Measurements from ENCODE around the gene HELZ2. TPM values are rescaled to one million over a fixed set of nuclear protein-coding genes. Genes with fewer than 3 reads are reported as not detected.

The HELZ2 gene
- total RNA-seq, 2 donors from 2014 or later, result 37.1 to 46.1 TPM

DNA sequence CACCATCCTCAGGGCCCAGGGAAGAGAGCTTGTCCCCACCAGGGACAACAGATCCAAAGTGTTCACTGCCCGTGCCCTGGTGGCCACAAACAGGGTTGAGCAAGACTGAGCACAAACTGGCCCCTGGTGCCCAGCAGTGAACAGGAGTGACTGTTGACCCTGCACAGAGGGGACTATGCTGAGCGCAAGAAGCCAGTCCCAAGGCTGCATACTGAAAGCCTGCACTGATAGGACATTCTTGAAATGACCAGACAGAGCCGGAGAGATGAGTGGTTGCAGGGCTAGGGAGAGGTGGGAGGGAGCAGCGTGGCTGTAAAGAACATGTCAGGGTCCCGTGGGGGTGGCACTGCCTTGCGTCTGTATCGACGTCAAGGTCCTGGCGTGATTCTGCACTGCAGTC is 23.0 kb downstream of the HELZ2 start:
- intact Hi-C loops (cut with DNase I), result no loop called here
- WGBS, result 61% methylated on average over 9 of the region's 9 CpGs
- TF ChIP-seq POLR2A (IDR thresholded peaks at IDR 0.05) (no peak), POLR2AphosphoS5 (IDR thresholded peaks at IDR 0.05) (no peak)
- Histone ChIP-seq H3K9me3 (no peaks in the 10 kb centered on the region), H3K4me1 (replicated peaks) (no peaks in the 10 kb centered on the region), H3K4me3 (no peak overlapping the region), H3K36me3 (no peaks in the 10 kb centered on the region), H3K27me3 (replicated peaks; ENCODE audit: insufficient read depth) (no peaks in the 10 kb centered on the region), H3K27ac (no peak overlapping the region)
- DNase-seq (ENCODE audit: low spot score), result no peak

DNA sequence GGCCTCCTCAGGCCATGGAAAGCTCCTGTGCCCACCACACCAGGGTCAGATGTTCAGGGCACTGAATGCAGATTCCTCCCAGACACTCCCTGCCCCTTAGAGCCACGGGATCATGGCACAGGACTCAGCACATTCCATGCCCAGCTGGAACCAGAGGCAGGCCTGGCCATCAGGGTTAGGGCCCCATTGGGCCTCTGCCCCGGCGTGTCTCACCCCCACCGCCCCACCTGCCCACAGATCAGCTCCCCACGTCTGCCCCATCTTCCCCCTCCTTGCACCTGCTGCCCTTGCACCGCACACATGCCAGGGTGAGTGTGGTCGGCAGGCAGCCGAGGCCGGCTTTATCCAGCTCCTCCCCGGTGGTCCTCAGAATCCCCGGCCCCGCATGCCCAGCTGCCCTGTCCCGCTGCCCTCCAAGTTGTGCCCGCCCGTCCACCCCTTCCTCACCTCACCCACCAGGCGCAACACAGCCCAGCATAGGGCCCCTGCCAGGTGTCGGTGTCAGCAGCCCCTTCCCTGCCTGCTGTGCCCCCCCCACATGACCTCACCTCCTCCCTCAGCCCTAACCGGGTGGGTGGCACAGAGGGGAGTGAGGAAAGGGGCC is 24.3 kb downstream of the HELZ2 start:
- no peak for DNase-seq (ENCODE audit: low spot score)
- TF ChIP-seq, protein P1, sequence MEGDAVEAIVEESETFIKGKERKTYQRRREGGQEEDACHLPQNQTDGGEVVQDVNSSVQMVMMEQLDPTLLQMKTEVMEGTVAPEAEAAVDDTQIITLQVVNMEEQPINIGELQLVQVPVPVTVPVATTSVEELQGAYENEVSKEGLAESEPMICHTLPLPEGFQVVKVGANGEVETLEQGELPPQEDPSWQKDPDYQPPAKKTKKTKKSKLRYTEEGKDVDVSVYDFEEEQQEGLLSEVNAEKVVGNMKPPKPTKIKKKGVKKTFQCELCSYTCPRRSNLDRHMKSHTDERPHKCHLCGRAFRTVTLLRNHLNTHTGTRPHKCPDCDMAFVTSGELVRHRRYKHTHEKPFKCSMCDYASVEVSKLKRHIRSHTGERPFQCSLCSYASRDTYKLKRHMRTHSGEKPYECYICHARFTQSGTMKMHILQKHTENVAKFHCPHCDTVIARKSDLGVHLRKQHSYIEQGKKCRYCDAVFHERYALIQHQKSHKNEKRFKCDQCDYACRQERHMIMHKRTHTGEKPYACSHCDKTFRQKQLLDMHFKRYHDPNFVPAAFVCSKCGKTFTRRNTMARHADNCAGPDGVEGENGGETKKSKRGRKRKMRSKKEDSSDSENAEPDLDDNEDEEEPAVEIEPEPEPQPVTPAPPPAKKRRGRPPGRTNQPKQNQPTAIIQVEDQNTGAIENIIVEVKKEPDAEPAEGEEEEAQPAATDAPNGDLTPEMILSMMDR (IDR thresholded peaks at IDR 0.05), result no peak
- TF ChIP-seq POLR2A (IDR thresholded peaks at IDR 0.05), result no peak
- TF ChIP-seq POLR2AphosphoS5 (IDR thresholded peaks at IDR 0.05), result no peak
- no peak overlapping the region for H3K4me3 ChIP-seq
- intact Hi-C loops (cut with DNase I), result no loop called here
- H3K27ac ChIP-seq, result no peak overlapping the region
- no peaks in the 10 kb centered on the region for H3K27me3 ChIP-seq (replicated peaks; ENCODE audit: insufficient read depth)
- WGBS, result 80% methylated on average over 18 of the region's 18 CpGs
- H3K4me1 ChIP-seq (replicated peaks), result no peaks in the 10 kb centered on the region
- no peaks in the 10 kb centered on the region for H3K36me3 ChIP-seq
- no peaks in the 10 kb centered on the region for H3K9me3 ChIP-seq

DNA sequence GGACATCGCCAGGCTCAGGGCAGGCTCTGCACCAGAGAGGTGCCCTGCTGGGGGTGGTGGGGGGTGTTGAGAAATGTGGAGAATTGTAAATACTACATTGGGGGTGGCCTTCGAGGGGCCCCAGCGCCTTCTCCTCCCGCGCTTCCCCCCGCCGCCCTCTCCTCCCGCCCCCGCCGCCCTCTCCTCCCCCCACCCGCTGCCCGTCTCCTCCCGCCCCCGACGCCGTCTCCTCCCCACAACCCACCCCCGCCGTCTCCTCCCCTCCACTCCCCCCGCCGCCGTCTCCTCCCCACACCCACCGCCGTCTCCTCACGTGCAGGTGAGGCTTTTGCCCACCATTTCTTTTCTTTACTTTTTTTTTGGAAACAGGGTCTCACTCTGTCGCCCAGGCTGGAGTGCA is 25.0 kb downstream of the HELZ2 start:
- intact Hi-C loops (cut with DNase I), result no loop called here
- DNase-seq (ENCODE audit: low spot score), result no peak
- Histone ChIP-seq H3K9me3 (no peaks in the 10 kb centered on the region), H3K36me3 (no peaks in the 10 kb centered on the region), H3K27ac (no peak overlapping the region), H3K27me3 (replicated peaks; ENCODE audit: insufficient read depth) (no peaks in the 10 kb centered on the region), H3K4me3 (no peak overlapping the region), H3K4me1 (replicated peaks) (no peaks in the 10 kb centered on the region)
- WGBS, result 16% methylated on average over 25 of the region's 25 CpGs
- TF ChIP-seq, protein P1 (IDR thresholded peaks at IDR 0.05), result no peak
- no peak for TF ChIP-seq POLR2AphosphoS5 (IDR thresholded peaks at IDR 0.05)
- TF ChIP-seq POLR2A (IDR thresholded peaks at IDR 0.05), result no peak

DNA sequence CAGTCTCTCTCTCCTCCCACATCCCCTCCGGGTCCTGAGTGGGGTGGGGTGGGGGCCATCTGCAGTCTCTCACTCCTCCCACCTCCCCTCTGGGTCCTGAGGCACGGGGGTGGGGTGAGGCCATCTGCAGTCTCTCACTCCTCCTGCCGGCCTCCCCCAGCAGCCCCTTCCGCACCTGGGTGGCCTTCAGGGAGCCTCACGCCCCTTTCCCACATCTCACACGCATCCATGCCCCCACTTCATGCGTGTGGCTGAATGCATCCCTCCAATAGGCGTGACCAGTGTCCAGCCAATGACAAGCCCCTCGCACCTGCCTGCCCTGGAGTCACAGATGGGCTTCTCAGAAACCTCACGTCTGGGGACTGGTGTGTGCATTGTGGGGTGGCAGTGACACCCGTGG is 25.5 kb downstream of the HELZ2 start:
- H3K4me3 ChIP-seq, result no peak overlapping the region
- H3K27ac ChIP-seq, result no peak overlapping the region
- H3K36me3 ChIP-seq, result no peaks in the 10 kb centered on the region
- DNase-seq (ENCODE audit: low spot score), result no peak
- TF ChIP-seq POLR2A (IDR thresholded peaks at IDR 0.05) (no peak), POLR2AphosphoS5 (IDR thresholded peaks at IDR 0.05) (no peak)
- TF ChIP-seq, protein P1 (IDR thresholded peaks at IDR 0.05), result no peak
- WGBS, result 43% methylated on average over 10 of the region's 11 CpGs
- no peaks in the 10 kb centered on the region for H3K9me3 ChIP-seq
- intact Hi-C loops (cut with DNase I), result no loop called here
- H3K4me1 ChIP-seq (replicated peaks), result no peaks in the 10 kb centered on the region
- no peaks in the 10 kb centered on the region for H3K27me3 ChIP-seq (replicated peaks; ENCODE audit: insufficient read depth)

DNA sequence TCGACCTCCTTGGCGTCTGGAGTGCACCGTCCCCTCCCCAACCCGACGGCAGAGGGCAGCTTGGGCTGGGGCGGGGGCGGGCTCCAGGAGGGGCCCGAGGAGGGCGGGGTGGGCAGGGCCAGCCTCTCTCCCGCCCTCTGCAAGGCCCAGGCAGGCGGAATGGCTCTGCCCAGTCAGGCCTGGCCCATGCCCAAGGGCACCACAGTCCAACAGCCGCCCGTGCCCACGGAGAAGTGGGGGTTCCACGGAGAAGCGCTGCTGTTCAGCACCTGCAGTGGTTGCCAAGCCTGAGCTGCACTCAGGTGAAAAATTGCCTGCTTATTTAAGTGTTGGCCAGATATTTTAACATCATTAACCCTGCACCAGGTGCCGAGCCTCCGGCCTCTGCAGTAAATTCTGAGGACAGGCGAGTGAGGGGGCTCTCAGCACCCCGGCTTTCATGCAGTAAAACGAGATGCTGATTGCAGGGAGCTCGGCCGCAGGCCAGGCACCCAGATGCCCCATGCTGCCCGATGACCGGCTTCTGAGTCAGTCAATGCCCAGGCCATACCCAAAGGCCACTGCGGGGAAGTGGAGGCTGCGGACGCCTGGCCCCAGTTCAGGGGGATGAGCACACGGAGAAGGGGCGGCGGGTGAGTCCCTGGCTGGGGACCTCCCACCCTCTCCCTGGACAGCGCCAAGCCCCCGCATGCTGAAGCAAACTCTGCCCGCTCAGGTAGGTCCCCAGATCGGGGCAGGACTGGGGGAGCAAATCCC is 26.1 kb downstream of the HELZ2 start, which contains the start of gene SRMS:
Gene SRMS, minus strand, starts transcription at position 25 of the 756 bp plus-strand sequence. CDS start 286 bp downstream, outside the sequence.
- DNase-seq (ENCODE audit: low spot score), result no peak
- no peaks in the 10 kb centered on the region for H3K27me3 ChIP-seq (replicated peaks; ENCODE audit: insufficient read depth)
- TF ChIP-seq POLR2AphosphoS5 (IDR thresholded peaks at IDR 0.05) (no peak), POLR2A (IDR thresholded peaks at IDR 0.05) (no peak)
- TF ChIP-seq, protein P1 (IDR thresholded peaks at IDR 0.05), result no peak

More for the DNA sequence above, 26.1 kb downstream of the HELZ2 start, which contains the start of gene SRMS:
- H3K9me3 ChIP-seq, result no peaks in the 10 kb centered on the region
- H3K4me1 ChIP-seq (replicated peaks), result no peaks in the 10 kb centered on the region
- no peak within 1 kb of the TSS for H3K4me3 ChIP-seq
- WGBS, result 47% methylated on average over 35 of the region's 35 CpGs
- no peaks in the 10 kb centered on the region for H3K36me3 ChIP-seq
- H3K27ac ChIP-seq, result no peak within 1 kb of the TSS
- intact Hi-C loops (cut with DNase I), result no loop called here
